ENCODE results near the gene PDCD6IP.

- no peak for TF ChIP-seq CTCF (IDR thresholded peaks at IDR 0.05 in 4 of 5, conservative IDR thresholded peaks at IDR 0.05 in 1 of 5)
- TF ChIP-seq POLR2A (IDR thresholded peaks at IDR 0.05) = no peak
These were observed 94.2 kb downstream of the PDCD6IP start for GRCh38 chr3:33892655-33893054.

Measured in gastrocnemius medialis (tissue), 4 donors.